ENCODE data around the gene TCTN3.
"Not testable (repeated sequence)": the region's sequence is repeated elsewhere in the genome, so short reads cannot be mapped to it uniquely, and the experiment has no call there.

The TCTN3 gene

DNA sequence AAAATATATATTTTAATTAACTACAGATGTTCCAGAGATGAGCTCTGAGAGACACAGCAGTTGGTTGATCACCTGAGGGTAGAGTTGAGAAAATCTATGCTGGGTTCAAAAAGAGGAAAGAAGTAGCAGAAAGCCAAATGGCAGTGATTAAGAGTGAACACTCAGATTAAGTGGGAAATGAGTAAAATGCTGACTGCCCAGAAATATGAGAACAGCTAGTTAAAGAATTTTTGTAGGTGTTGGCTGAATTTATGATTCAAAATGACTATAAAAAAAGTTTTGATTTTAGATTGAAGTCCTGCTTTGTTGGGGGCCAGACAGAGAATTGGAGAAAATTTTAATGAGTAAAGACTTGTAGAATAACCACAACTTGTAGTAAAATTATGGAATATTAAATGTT is 9.8 kb downstream of the TCTN3 start:
- no peak for DNase-seq

DNA sequence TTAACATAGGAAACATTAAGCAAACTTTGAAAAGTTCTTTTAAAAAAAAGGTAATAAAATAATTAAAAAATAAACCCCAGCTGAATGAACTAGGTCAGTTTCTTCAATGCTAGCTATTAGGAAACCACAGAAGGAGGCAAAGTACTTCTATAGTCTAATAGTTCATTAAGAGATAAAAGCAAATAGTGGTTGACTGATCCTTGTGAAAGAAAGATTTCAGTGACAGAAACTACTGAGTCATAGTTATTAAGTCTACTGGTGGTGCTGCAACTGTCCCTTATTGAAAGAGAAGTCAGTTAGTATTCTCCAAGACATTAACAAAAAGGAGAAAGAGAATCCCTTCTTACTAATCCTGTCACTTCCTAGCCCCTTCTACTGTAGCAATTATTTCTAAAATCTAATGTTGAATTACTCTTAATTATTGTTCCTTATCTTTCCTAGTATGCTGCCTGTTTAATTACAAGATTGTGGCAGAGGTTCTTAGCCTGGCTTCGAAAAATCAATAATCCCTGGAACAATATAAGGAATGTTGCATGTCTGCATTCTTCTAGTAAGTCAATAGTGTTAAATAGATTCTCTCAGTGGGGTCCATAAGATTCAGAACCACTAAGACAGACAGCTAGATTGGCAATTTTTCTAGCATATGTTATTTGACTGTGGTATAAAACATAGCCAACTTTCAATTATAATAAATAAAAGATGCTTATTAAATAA is 18.2 kb downstream of the TCTN3 start:
- no peak for DNase-seq

DNA sequence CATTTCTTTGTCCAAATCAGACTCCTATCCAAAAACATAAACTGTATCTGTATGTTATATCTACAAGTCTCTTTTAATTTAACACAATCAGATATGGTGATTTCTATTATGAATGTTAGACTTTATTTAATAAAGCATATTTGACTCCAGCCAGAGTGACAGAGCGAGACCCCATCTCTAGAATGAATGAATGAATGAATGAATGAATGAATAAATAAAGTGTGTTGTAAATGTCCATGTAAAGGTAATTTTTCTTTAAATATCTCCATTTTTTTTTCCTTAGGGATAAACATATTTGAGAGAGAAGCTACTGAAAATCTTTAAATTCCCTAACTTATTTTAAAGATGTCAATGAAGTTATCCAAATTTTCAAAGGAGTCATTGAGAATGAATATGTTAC is 19.1 kb downstream of the TCTN3 start:
- no peak for DNase-seq

DNA sequence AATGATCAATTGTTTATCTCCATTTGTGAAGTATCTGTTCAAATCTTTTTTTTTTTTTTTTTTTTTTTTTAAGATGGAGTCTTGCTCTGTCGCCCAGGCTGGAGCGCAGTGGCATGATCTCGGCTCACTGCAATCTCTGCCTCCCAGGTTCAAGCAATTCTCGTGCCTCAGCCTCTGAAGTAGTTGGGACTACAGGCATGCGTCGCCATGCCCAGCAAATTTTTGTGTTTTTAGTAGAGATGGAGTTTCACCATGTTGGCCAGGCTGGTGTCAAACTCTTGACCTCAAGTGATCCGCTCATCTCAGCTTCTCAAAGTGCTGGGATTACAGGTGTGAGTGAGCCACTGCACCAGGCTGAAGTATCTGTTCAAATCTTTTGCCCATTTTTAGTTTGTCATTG is 21.1 kb downstream of the TCTN3 start:
- not testable (repeated sequence) for DNase-seq

DNA sequence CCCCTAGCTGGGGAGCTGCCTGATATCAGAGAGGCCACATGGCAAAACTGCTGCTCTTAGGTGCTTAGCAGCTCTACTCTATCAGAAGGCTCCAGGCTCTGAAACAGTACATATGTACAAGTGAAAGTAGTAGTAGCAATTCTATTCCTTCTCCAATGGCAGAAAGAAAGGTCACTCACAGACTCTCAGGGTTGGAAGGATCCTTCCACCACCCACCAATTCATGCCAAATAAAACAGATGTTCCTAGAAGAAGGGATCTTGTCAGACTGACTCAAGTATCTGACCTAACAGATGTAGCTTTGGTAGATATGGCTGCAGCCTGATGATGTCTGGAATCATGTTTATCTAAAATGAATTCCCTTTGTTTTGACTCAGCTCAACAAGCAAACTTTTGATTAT is 29.2 kb downstream of the TCTN3 start:
- DNase-seq: no peak

DNA sequence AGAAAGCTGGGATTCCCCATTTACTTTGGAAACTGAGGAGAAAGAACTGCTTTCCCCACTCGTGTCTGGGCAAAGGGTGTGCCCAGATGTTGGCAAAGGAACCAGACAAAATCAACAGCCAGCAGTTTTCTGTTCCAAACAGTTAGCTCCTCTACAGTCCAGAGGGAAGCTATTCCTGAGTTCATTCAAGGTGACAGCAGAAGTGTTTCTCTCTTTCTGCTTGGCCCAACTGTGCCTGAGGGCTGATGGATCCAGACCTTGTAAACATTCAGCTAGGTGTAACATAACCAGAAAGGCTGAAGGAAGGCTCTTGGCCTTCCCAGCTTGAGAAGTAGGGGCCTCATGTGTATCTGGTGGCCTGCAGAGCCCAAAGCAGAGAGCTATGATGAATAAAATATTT is 30.2 kb downstream of the TCTN3 start:
- DNase-seq: no peak

DNA sequence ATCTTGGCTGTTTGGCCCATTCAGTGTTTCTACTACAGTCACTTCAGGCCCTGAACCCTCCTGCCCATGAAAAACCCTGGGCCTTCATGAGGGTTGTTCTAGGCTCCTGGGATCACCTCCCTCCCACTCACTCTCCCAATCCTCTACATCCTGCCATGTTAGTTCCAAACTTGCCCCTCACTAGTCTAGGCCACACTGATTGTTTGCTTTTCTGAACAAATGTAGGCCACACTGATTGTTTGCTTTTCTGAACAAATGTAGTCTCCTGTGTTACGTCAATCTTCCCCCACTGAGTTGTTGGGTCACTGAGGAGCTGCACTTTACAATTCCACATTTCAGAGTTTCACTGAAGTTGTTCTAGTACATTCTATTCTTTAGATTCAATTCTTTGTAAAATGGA is 31.9 kb downstream of the TCTN3 start:
- no peak for DNase-seq

DNA sequence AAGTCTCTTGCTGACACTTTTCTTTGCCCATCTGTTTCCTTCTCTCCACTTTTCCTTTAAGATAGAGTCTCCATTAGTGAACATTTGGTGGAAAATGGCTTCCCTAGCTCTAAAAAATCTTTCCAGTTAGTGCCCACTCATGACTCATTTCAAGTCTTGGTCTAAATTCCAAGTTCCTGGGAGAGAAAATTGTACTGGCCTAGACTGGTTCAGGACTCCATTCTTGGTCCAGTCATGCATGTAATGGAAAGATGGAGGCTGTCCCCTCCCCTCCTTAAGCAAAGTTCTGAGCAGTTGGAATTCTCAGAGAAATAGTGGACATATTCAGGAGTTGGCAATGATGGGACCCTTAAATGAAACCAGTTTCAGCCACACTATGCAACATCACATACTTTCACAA is 33.4 kb downstream of the TCTN3 start:
- no peak for DNase-seq

DNA sequence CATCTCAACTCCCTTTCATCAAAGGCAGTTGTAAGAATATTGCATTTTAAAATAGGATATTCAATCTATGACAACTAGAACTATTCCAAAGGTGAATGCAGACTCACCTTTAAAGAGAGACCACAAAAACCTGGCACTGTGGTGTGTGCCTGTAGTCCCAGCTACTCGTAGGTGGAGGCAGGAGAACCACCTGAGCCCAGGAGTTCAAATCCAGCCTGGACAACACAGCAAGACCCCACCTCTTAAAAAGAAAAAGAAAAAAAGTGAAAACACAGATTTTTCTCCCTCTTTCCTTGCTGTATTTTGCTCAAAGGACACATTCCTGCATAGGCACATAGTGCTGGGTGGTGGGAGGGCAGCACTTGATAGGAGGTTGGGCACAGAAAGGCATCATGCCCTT is 36.5 kb downstream of the TCTN3 start:
- DNase-seq: no peak

DNA sequence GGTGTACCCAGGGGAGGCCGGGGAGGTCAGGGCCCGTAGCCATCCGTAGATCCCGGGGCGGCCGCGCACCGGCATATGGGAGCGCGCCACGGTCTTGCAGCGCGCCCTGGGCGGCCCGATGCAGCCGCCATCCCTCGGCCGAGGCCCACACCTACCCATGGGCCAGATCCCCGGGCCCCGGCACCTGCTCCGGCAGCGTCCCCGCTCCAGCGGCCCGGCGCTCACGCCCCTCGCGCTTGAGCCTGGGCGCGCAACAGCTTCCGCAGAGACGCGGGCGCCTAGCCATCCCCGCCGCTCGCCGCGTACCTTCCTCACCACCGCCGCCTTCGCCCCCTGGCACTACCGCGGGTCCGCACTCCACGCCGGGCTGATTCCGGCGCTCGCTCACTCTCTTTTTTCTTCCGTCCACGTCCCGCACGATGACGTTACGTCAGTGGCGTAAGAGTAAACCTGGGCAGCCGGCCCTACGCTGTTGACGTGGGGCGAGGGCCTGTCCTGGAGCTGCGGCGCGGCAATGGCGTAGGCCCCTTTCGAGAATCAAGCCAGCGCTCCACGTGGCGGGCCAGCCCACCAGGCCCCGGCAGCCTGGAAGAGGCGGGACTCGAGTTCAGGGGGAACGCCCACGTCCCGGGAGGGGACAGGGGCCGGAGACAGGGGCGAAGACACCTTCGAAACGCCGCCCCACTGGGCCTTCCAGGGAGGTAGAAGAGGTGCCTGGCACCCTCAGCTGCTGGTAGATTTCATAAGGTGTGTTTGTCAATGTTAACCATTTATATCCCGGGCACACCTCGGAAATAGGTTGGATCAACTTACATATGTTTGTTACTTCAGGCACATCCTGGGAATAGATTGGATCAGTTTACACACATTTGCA is 37.2 kb downstream of the TCTN3 start, which contains the start of gene ALDH18A1:
ALDH18A1 (minus strand) TSS at position 421 of the 874 bp plus-strand sequence. CDS start 3,334 bp downstream, outside the sequence.
- DNase-seq: peak; percentile 94

DNA sequence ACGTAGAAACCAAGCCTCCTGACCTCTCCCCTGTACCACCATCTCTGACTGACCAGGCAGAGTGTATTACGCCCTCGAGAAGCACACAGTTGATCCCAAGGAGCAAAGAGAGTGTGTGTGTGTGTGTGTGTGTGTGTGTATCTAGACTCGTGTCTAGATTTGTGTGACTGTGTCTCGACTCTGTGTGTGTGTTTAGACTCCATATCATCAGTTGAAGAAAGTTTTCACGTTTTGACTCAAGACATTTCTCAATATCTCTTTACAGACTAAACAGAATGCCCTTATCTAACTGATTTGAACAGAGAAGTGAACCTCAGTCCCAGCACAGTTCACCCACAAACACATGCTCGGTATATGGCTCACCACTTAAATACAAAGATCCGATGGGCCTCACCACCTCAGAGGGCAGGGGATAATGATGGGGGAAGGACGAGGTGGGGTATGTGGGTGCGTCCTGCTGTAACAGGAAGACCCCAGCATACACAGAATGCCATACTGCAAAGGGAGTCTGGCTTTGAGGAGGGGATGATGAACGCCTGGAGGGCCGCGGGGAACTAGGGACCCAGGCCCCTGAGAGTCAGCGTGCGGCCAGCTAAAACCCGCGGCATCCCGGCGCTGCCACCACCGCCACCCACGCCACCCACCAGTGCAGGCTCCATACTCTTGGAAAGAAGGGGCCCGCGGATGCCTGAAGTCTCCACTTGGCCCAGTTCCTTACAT is 38.0 kb downstream of the TCTN3 start:
- DNase-seq: no peak

DNA sequence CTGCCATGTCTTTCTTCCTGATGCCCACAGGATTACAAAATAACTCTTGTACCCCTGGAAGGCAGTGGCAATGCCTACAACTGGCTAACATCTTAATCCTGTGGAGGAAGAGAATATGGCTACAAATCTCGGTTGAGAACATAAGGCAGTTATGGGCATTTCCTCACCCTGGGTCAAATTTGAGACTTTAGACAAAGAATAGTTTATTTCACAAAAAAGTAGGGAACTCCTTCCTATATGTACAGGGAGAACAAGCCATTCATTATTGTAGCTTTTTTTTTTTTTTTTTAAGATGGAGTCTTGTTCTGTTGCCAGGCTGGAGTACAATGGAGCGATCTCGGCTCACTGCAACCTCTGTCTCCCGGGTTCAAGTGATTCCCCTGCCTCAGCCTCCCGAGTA is 39.8 kb downstream of the TCTN3 start:
- DNase-seq: no peak

DNA sequence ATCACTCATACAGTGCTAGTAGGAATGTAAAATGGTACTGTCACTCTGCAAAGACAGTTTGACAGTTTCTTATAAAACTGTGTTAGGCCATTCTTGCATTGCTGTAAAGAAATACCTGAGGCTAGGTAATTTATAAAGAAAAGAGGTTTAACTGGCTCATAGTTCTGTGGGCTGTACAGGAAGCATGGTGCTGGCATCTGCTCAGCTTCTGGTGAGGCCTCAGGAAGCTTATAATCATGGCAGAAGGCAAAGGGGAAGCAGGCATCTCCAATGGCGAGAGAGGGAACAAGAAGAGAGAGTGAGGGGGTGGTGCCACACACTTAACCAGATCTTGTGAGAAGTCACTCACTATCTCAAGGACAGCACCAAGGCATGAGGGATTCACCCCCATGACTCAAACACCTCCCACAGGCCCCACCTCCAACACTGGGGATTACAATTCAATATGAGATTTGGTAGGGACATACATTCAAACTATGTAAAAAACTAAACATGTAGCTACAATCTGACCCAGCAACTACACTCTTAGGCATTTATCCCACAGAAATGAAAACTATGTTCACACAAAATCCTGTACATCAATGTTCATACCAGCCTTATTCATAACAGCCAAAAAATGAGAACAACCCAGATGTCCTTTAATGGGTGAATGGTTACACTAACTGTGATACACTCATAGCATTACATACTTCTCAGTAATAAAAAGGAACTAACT is 42.2 kb downstream of the TCTN3 start:
- DNase-seq: no peak

DNA sequence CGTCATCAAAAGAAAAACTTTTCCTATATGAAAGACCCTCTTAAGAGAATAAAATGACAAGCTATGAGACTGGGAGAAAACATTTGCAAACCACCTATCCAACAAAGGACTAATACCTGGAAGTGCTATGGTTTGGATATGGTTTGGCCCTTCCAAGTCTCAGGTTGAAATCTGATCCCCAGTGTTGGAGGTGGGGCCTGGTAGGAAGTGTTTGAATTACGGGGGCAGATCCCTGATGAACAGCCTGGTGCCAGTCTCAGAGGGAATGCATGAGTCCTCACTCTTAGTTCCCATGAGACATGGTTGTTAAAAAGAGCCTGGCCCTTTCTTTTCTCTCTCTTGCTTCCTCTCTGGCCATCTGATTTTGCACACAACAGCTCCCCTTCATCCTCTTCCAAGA is 43.5 kb downstream of the TCTN3 start:
- DNase-seq: no peak

DNA sequence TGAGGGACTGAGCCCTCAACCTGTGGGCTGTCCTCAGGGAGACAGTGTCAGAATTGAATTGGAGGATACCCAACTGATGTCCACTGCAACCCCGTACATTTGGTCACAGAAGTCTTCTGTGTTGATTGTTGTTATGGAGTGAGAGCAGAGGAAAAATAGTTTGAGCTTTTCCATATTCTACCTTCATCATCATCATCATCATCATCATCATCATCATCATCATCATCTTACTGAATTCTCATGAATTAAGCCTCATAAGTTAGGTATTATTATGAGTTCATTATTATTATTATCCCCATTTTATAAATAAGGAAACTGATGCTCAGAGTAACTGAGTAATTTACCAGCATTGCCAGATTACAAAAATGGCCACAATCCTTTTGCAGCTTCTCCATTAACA is 45.6 kb downstream of the TCTN3 start:
- DNase-seq: no peak

DNA sequence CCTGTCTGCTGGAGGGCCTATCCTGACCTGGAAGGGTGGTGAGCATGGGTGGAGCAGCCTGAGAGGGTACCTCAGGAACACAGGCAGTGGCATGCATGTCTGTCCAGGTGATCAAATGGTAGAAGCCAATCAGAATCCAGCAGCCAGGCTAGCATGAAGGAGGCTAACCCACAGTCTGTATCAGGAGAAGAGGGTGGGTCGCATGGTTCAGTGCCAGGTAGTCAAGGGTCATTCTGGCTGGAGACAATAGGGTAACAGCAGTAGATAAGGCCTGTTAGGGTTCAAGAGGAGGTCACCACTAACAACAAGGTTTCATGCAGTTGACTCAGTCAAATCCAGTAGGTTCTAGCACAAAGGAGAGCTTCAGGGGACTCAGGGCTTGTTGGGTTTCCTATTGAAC is 47.6 kb downstream of the TCTN3 start:
- DNase-seq: no peak

DNA sequence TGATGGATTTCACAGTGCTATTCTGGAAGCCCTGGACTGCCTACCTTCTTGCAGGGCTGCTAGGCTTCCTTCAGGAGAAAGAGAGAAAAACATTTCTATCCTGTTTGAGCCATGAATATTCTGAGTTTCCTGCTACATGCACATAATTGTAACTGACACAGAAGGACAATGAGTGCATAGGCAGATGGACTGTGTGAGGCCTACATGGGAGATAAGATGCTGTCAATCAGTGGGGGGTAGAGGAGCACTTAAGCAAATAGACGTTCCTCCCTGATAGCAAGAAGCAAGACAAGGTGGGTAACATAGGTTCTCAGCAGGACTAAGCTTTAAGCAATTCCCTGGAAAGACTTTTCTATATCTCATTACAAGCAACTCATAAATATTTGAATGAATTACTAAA is 48.8 kb downstream of the TCTN3 start:
- no peak for DNase-seq

DNA sequence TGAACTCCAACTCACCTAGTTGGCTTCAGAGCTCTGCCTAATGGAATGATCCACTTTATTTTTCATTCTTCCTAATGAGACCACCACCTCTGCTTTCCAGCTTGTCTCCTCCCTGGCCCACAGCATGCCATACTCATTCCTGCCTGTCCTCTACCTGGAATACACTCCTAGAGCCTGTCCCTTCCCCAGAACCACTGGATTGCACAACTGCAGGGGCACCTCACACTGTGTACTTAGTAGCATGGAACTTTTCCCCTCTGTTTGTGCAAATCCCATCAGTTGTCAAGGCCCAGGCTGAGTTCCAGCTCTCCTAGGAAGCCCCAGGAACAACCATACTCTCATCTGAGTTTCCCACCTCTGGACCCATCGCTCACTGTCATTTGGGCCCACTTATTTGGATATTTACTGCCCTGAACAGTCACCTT is 52.8 kb downstream of the TCTN3 start:
- DNase-seq: no peak

DNA sequence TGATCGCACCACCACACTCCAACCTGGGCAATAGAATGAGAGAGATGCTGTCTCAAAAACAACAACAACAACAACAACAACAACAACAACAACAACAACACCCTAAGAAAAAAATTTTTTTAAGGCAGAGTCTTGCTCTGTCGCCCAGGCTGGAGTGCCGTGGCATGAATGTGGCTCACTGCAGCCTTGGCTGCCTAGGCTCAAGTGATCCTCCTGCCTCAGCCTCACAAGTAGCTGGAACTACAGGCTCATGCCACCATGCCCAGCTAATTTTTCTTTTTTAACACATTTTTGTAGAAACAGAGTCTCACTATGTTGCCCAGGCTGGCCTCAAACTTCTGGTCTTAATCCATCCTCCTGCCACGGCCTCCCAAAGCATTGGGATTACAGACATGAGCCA is 55.8 kb downstream of the TCTN3 start:
- DNase-seq: no peak

DNA sequence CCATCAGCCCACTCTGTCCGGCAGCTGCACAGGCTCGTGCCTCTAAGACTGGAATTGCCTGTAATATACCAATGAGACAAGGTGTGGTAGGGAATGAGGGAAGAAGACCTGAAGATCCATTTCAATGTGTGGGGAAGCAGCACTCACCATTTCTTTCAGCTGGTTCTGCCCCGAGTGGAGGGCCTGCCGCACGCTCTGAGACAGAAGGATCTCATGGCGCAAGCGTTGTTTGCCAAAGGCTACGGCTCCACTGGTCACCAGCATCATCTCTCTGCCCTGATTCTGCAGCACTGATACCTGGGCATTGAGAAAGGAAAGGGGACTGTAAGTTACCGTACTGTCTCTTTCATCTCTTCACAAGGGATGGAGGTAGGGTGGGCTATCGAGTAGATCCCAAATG is 56.6 kb downstream of the TCTN3 start:
- DNase-seq: no peak

DNA sequence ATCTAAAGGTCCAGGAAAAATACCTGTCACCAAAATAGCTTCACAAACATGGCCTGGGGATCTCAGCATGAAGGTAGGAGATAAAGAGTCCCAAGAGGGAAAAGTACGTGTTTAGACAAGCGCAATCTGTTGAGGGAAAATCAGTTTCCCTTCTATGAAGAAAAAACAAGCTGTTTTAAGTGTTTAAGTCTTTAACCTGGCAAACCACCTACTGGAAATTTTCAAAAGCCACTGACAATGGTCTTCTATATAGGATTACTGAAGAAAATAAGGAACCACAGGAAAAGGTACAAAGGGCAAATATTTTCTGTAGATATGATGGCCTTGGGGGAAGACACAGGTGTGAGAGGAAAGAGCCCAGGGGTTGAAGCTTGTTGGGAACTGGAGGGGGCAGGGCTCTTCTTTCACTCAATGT is 58.4 kb downstream of the TCTN3 start:
- DNase-seq: no peak

DNA sequence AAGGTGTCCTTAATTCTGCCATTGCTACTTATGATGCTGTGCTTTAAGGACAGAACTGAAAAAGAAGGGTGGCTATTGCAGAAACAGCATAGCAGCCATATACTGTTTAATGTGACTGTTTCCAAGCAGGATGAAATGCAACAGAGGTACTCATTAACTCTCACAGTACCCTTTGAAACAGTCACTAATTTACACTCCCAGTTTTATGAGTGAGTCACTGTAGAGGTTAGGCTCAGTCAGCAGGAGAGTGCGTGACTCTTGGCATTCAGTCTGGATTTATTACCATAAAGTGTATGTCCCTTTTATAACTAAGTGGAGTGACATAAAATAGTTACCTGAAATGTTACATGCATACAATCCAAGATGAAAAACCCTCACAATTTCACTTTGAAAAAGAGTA is 64.9 kb downstream of the TCTN3 start:
- DNase-seq: no peak

DNA sequence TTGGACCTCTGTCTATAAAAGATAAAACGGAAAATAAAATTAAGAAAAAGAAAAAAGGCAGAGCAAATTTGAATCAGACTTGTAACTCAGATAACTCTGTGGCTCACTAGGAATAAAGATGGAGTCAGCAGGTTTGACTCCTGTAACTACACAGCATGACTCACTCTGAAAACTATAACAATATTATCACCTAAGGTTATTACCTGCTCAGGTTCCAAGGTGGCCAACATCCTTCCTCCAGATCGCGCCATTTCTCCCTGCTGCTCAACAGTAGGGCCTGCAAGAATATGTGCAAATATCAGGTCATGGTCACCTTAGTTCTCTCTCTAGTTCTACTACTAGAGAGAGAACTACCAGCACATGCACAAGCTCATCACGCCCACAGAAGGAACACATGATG is 67.2 kb downstream of the TCTN3 start:
- DNase-seq: no peak

All from CD4-positive, alpha-beta T cell treated with Interleukin-6 for 4 hours (primary cell).